Measurements from ENCODE around the gene STK32B.

Gene STK32B

GRCh38 chr4:5184606-5185005 is 133.3 kb downstream of the STK32B start (continued):
- TF ChIP-seq BCL6B (tag by site-specific recombination; IDR thresholded peaks at IDR 0.05) (no peak), ZNF311 (tag by site-specific recombination; IDR thresholded peaks at IDR 0.05; ENCODE audit: borderline replicate concordance) (no peak), ZNF112 (tag by site-specific recombination; IDR thresholded peaks at IDR 0.05) (no peak), ZNF280D (tag by site-specific recombination; IDR thresholded peaks at IDR 0.05) (no peak), ZNF184 (tag by site-specific recombination; IDR thresholded peaks at IDR 0.05) (no peak), ZNF394 (tag by site-specific recombination; IDR thresholded peaks at IDR 0.05; ENCODE audit: borderline replicate concordance) (no peak), ZNF211 (tag by site-specific recombination; IDR thresholded peaks at IDR 0.05; ENCODE audit: low read depth) (no peak)

- no peak for TF ChIP-seq ZNF157 (tag by site-specific recombination; IDR thresholded peaks at IDR 0.05)
- no peak for TF ChIP-seq SCRT2 (tag by site-specific recombination; IDR thresholded peaks at IDR 0.05)
- TF ChIP-seq KLF16 (tag by site-specific recombination; IDR thresholded peaks at IDR 0.05) = no peak
- no peak for TF ChIP-seq ZNF514 (tag by site-specific recombination; IDR thresholded peaks at IDR 0.05)
- TF ChIP-seq ZNF10 (tag by site-specific recombination; IDR thresholded peaks at IDR 0.05) = no peak
- no peak for TF ChIP-seq ATF2 (tag by site-specific recombination; IDR thresholded peaks at IDR 0.05; ENCODE audit: low read depth)
- TF ChIP-seq ZNF18 (tag by site-specific recombination; IDR thresholded peaks at IDR 0.05) = no peak
- no peak for TF ChIP-seq ZNF747 (tag by site-specific recombination; IDR thresholded peaks at IDR 0.05)
- TF ChIP-seq ZBTB10 (tag by site-specific recombination; IDR thresholded peaks at IDR 0.05) = no peak
- no peak for TF ChIP-seq ZNF121 (tag by site-specific recombination; IDR thresholded peaks at IDR 0.05)
- TF ChIP-seq OSR2 (tag by site-specific recombination; IDR thresholded peaks at IDR 0.05) = no peak
- TF ChIP-seq ZNF335 (tag by site-specific recombination; conservative IDR thresholded peaks at IDR 0.05) = no peak
- TF ChIP-seq PRDM1 (tag by site-specific recombination; IDR thresholded peaks at IDR 0.05) = no peak
- no peak for TF ChIP-seq ZBTB1 (tag by site-specific recombination; IDR thresholded peaks at IDR 0.05)
- no peak for TF ChIP-seq ZNF302 (tag by site-specific recombination; IDR thresholded peaks at IDR 0.05; ENCODE audit: low read depth)
- TF ChIP-seq ZNF660 (tag by site-specific recombination; IDR thresholded peaks at IDR 0.05) = no peak
- no peak for TF ChIP-seq ZNF140 (tag by site-specific recombination; IDR thresholded peaks at IDR 0.05)
- no peak for TF ChIP-seq SCRT1 (tag by site-specific recombination; IDR thresholded peaks at IDR 0.05; ENCODE audit: borderline replicate concordance)
- Histone ChIP-seq H3K36me3 (ENCODE audit: control insufficient read depth in 2 of 2, insufficient read depth in 1 of 2, low read length in 2 of 2) (no peaks in the 10 kb centered on the region), H3K4me1 (ENCODE audit: control insufficient read depth, insufficient read depth, low read length) (no peaks in the 10 kb centered on the region), H3K4me3 (ENCODE audit: low read depth, low read length) (no peak overlapping the region), H3K27ac (ENCODE audit: extremely low read depth, low read depth, low read length) (no peak overlapping the region), H3K9me3 (ENCODE audit: control insufficient read depth, insufficient read depth, low read depth, low read length) (no peaks in the 10 kb centered on the region)
- CTCF ChIA-PET = no interaction called here
- POLR2A ChIA-PET = no interaction called here
Observed at GRCh38 chr4:5185551-5185950, 134.3 kb downstream of the STK32B start.

Data from HEK293 (cell line).